Measurements from ENCODE around the gene GEMIN7. TPM values are rescaled to one million over a fixed set of nuclear protein-coding genes. Genes with fewer than 3 reads are reported as not detected.

Gene GEMIN7
- total and polyA plus RNA-seq, 2 of the 4 experiments (the other 2 are of a cell fraction) = 27.2 to 53.0 TPM

- no peak for DNase-seq
- Histone ChIP-seq H3K14ac (replicated peaks; ENCODE audit: low read depth, low read length) (peak overlapping the region; percentile 98), H3K4me2 (ENCODE audit: low read depth, low read length) (peak overlapping the region; percentile 99), H2AK9ac (replicated peaks; ENCODE audit: low read depth, low read length, poor library complexity) (peak overlapping the region; percentile 95), H2BK120ac (ENCODE audit: low read depth, low read length) (peak overlapping the region; percentile 45; the same call in 1 of the 2 replicates), H3K23ac (ENCODE audit: low read depth, low read length) (peak overlapping the region; percentile 94; the same call in 1 of the 2 replicates), H3K9me1 (ENCODE audit: insufficient read depth, low read length) (peaks cover 15% of the 10 kb centered on the region), H2BK20ac (ENCODE audit: low read depth, low read length) (no peak overlapping the region), H3K27ac (ENCODE audit: insufficient read depth, low read length) (peak overlapping the region; percentile 82), H4K5ac (ENCODE audit: low read depth, low read length) (peak overlapping the region; percentile 87), H2AFZ (replicated peaks; ENCODE audit: low read length, poor library complexity) (peak overlapping the region; percentile 100), H3K9me3 (ENCODE audit: control insufficient read depth, insufficient read depth, low read length) (no peaks in the 10 kb centered on the region), H4K8ac (ENCODE audit: low read depth in 2 of 2, low read length in 2 of 2) (peak overlapping the region; percentile 97 to 99), H4K20me1 (ENCODE audit: insufficient read depth, low read length) (no peaks in the 10 kb centered on the region), H2AK5ac (ENCODE audit: low read depth, low read length) (peak overlapping the region; percentile 73), H3K27me3 (ENCODE audit: control insufficient read depth, insufficient read depth, low read length) (no peaks in the 10 kb centered on the region), H2BK5ac (ENCODE audit: low read depth, low read length, poor library complexity, severe bottlenecking) (peak overlapping the region; percentile 62), H3K79me1 (ENCODE audit: low read depth in 1 of 2, low read length in 2 of 2) (peaks cover 18 to 42% of the 10 kb centered on the region in 2 experiments), H3K4ac (ENCODE audit: low read depth, low read length) (peak overlapping the region; percentile 93), H3K4me3 (ENCODE audit: insufficient read depth, low read depth, low read length) (peak overlapping the region; percentile 99), H3K56ac (ENCODE audit: extremely low read depth, insufficient read depth, low read length) (no peak overlapping the region), H3K36me3 (ENCODE audit: control insufficient read depth, insufficient read depth, low read length) (peaks cover 8% of the 10 kb centered on the region), H3K9ac (ENCODE audit: low read depth, low read length) (peak overlapping the region; percentile 87), H2BK15ac (ENCODE audit: low read depth, low read length) (0 out of 3 replicates have a peak overlapping the region, but pooled peaks have one; percentile 7), H3K4me1 (ENCODE audit: control insufficient read depth, insufficient read depth, low read length) (peaks cover 5% of the 10 kb centered on the region; the same call in 1 of the 2 replicates), H3K18ac (ENCODE audit: low read depth, low read length) (peak overlapping the region; percentile 67; the same call in 1 of the 2 replicates), H4K91ac (ENCODE audit: insufficient read depth, low read depth, low read length) (peak overlapping the region; percentile 82)
- peak; percentile 32 for ATAC-seq (ENCODE audit: low read depth)
- intact Hi-C loops (cut with micrococcal nuclease) = no loop called here
- TF ChIP-seq NFE2L2 (IDR thresholded peaks at IDR 0.05; ENCODE audit: low read depth, low read length) (no peak), POLR2A (IDR thresholded peaks at IDR 0.05; ENCODE audit: low read depth, low read length) (no peak)
- CTCF ChIA-PET = no interaction called here
- dilution Hi-C loops (cut with HindIII; ENCODE audit: low sequenced_read_pairs, unreplicated experiment) = no loop called here
- no TSS peak for BruUV-seq (replicated peaks)
- 100% methylated on average over 2 of the region's 10 CpGs; no CpG with 5 or more reads in 1 of the 2 experiments for WGBS, 2 experiments (ENCODE audit: extremely low coverage in 2 of 2, insufficient read length in 1 of 2)
- POLR2A ChIA-PET (ENCODE audit: unreplicated experiment) = no interaction called here
- in situ Hi-C loops (cut with MboI; ENCODE audit: low sequenced_read_pairs) = no loop called here
Measured at GRCh38 chr19:45078390-45079062, 534 bp upstream of the GEMIN7 start.
